ENCODE measurements around the gene KIF1A. TPM values are rescaled to one million over a fixed set of nuclear protein-coding genes. Genes with fewer than 3 reads are reported as not detected.

The KIF1A gene
- total RNA-seq, 1 donor from 2014 or later: 48.9 TPM

GRCh38 chr2:240762249-240762648 lies 57.8 kb downstream of the KIF1A start:
- Mint-ChIP-seq H3K4me1 (no peaks in the 10 kb centered on the region), H3K36me3 (no peaks in the 10 kb centered on the region), H3K27ac (no peak overlapping the region), H3K4me3 (no peak overlapping the region), H3K9me3 (no peaks in the 10 kb centered on the region), H3K27me3 (ENCODE audit: low read depth) (no peaks in the 10 kb centered on the region)
- no peak for TF ChIP-seq CTCF (IDR thresholded peaks at IDR 0.05; ENCODE audit: unreplicated experiment)
- DNase-seq (ENCODE audit: low spot score in 2 of 2, unreplicated experiment in 2 of 2): no peak

- no peaks in the 10 kb centered on the region for H3K27me3 Mint-ChIP-seq (ENCODE audit: low read depth)
- H3K4me1 Mint-ChIP-seq: no peaks in the 10 kb centered on the region
- DNase-seq (ENCODE audit: low spot score in 2 of 2, unreplicated experiment in 2 of 2): no peak
- TF ChIP-seq CTCF (IDR thresholded peaks at IDR 0.05; ENCODE audit: unreplicated experiment): no peak
- no peak overlapping the region for H3K27ac Mint-ChIP-seq
- H3K36me3 Mint-ChIP-seq: no peaks in the 10 kb centered on the region
- H3K4me3 Mint-ChIP-seq: no peak overlapping the region
- no peaks in the 10 kb centered on the region for H3K9me3 Mint-ChIP-seq
Measured at GRCh38 chr2:240760576-240761246, 59.3 kb downstream of the KIF1A start.

GRCh38 chr2:240760121-240760520 lies 59.9 kb downstream of the KIF1A start:
- Mint-ChIP-seq H3K27me3 (ENCODE audit: low read depth) (no peaks in the 10 kb centered on the region), H3K36me3 (no peaks in the 10 kb centered on the region), H3K4me1 (no peaks in the 10 kb centered on the region), H3K9me3 (no peaks in the 10 kb centered on the region), H3K4me3 (no peak overlapping the region), H3K27ac (no peak overlapping the region)
- DNase-seq (ENCODE audit: low spot score in 2 of 2, unreplicated experiment in 2 of 2): no peak
- TF ChIP-seq CTCF (IDR thresholded peaks at IDR 0.05; ENCODE audit: unreplicated experiment): no peak

- H3K27me3 Mint-ChIP-seq (ENCODE audit: low read depth): no peaks in the 10 kb centered on the region
Measured at GRCh38 chr2:240759459-240759858, 60.6 kb downstream of the KIF1A start.

GRCh38 chr2:240757086-240757614 lies 62.9 kb downstream of the KIF1A start:
- no peak for DNase-seq (ENCODE audit: low spot score in 2 of 2, unreplicated experiment in 2 of 2)
- no peaks in the 10 kb centered on the region for H3K36me3 Mint-ChIP-seq
- TF ChIP-seq CTCF (IDR thresholded peaks at IDR 0.05; ENCODE audit: unreplicated experiment): no peak
- no peak overlapping the region for H3K27ac Mint-ChIP-seq
- no peak overlapping the region for H3K4me3 Mint-ChIP-seq
- H3K4me1 Mint-ChIP-seq: no peaks in the 10 kb centered on the region
- no peaks in the 10 kb centered on the region for H3K9me3 Mint-ChIP-seq
- H3K27me3 Mint-ChIP-seq (ENCODE audit: low read depth): no peaks in the 10 kb centered on the region

More at GRCh38 chr2:240759459-240759858, 60.6 kb downstream of the KIF1A start:
- Mint-ChIP-seq H3K9me3 (no peaks in the 10 kb centered on the region), H3K4me3 (no peak overlapping the region), H3K36me3 (no peaks in the 10 kb centered on the region), H3K4me1 (no peaks in the 10 kb centered on the region), H3K27ac (no peak overlapping the region)
- no peak for DNase-seq (ENCODE audit: low spot score in 2 of 2, unreplicated experiment in 2 of 2)
- TF ChIP-seq CTCF (IDR thresholded peaks at IDR 0.05; ENCODE audit: unreplicated experiment): no peak

Data from mesothelial cell of epicardium (in vitro differentiated cells).